Activated CD4-positive, alpha-beta T cell treated with anti-CD3 and anti-CD28 coated beads, Interleukin-2, amount 50 U/mL, for 1 hour (primary cell): ENCODE measurements around the gene ABCC11.

ENCODE experiments used
- DNase-seq: peaks from one replicate; pipeline ENCODE4 v3.0.0-alpha.2; 2020

The ABCC11 gene

GRCh38 chr16:48247311-48247710 is at the start of gene ABCC11:
Gene ABCC11 (minus strand): TSS chr16:48247539. CDS start chr16:48231921, 15,618 bp downstream.
- DNase-seq = no peak

DNA sequence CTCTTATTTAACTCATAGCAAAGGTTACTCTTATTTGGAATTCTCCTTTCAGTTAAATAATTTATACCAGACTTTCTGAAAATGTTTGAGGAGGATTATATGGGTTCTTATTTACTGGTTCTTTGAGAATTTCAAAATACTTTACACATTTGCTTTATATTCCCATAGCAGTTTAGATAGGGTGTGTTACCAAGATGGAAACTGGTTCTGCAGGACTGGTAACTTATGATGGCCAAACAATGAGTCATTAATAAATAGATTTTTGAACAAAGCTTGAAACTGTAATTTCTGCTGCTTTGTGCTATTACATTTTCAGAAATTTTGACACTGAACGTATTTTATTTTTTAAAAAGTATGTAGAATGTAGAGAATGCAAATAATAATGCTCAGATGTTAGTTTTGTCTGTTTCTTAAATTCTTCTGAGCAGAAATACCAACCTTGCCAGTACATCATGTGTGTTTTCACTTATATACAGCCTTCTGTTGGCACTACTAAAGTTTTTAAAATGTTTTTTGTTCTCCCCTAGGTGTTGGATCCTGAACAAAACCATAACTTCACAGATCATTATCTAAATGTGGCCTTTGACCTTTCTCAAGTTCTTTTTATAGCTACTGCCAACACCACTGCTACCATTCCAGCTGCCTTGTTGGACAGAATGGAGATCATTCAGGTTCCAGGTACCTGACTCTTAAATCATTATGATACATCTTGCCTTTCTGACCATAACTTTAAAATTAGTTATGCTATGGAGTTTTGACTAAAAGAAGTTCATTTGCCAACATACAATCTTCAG is 48.3 kb upstream of the ABCC11 start:
- DNase-seq = no peak

DNA sequence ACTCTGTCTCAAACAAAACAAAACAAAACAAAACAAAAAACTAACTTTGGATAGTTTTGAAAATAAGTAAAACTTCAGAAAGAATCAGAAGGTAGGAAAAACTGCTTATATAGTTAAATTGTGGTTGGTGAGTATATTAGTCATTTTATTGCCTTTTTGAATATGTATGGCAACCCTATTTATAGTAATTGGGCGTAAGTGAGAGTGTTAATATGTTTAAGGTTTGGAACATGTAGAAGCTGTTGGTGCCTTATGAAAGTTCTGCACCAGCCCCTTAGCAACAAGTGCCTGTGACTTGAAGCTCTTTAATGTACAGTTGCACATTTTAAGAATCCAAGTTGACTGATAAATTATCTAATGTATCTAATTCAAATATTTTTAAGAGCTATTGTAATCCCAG is 47.4 kb upstream of the ABCC11 start:
- no peak for DNase-seq

DNA sequence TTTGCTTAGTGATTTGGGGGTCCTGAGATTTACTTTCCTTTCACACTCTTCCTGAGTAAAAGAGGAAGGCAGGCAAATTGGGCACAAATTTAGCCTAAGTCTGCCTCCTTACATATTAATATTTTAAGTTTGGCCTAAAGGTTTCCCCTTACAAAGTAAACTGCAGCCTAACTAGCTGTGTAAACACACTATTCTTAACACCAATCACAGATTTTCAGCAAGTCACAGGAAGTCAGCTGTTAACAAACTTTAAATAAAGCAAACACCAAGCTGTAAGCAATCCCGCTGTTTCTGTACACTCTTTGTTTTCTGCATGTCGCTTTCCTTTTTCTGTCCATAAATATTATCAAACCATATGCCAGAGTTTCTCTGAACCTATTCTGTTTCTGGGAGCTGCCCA is 45.1 kb upstream of the ABCC11 start:
- no peak for DNase-seq

- no peak for DNase-seq
These were observed 44.4 kb upstream of the ABCC11 start for GRCh38 chr16:48291754-48292153.

GRCh38 chr16:48291303-48291702 is 44.0 kb upstream of the ABCC11 start:
- no peak for DNase-seq

DNA sequence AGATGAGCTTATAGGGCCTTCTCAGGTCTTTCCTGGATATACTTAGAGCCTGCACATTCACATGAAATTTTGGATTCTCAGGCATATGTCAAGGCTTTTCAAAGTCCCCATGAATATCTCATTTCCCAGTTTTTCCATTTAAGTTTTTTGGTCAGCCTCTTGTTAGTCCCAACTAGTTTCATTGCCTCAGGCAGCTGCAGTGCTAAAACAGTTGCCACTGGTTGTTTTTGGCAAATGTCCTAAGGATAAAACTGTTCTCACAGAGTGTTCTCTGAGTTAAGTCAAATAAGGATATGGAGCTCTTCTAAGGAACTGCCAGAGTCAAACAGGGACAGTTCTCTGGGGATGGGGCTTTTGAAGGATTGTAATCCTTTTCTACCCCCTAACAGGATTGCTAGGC is 39.9 kb upstream of the ABCC11 start:
- no peak for DNase-seq

GRCh38 chr16:48284772-48285409 is 37.6 kb upstream of the ABCC11 start:
- no peak for DNase-seq

- no peak for DNase-seq
These were observed 35.4 kb upstream of the ABCC11 start for GRCh38 chr16:48282636-48283263.

DNA sequence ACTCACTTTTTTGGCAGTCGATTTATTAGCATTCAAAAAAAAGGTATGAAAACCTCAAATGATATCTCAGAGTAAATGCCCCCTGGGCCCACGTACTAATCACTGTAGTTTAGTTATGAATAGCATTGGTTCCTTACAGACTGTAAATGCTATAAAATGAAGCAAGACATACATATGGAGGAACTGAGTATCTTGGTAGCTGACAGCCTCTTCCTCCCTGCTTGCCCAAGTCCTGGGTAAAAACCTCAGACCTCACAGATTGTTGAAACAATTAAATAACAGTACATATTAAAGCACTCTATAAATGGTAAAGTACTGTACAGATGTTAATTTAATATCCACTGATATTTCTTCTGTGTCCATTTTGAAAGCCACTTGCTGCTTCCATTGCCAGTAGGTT is 33.2 kb upstream of the ABCC11 start:
- DNase-seq = no peak

DNA sequence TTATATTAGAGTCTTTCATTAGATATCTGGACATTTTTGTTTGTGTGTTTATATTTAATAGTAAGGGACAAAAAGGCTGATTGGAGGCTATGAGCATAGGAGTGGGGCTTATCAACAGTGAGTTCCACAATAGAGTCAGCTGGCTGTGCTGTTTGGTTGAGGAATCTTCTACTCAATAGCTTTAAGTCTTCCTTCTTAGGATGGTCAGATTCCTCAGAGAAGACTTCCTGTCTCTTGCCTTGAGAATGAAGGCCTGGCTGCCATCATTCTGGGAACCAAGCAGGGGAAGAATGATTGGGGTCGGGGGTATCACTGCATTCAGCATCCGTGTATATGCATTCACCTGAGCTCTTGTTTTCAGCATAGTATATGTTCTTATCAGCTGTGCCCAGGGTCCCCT is 31.9 kb upstream of the ABCC11 start:
- DNase-seq = no peak

DNA sequence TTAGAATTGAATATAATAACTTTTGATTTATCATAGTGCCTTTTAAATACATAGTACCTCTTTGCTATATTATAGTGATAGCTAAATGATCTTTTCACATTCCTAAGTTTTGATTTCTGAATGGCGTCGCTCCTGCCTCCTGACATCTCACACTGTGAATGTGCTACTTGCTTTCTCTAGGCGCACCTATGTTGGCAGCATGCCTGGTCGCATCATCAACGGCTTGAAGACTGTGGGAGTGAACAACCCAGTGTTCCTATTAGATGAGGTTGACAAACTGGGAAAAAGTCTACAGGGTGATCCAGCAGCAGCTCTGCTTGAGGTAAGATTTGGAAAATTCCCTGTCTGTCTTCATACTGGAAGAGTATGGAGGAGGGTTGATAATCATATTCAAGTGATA is 29.8 kb upstream of the ABCC11 start:
- DNase-seq = no peak

GRCh38 chr16:48276102-48276501 is 28.8 kb upstream of the ABCC11 start:
- no peak for DNase-seq

DNA sequence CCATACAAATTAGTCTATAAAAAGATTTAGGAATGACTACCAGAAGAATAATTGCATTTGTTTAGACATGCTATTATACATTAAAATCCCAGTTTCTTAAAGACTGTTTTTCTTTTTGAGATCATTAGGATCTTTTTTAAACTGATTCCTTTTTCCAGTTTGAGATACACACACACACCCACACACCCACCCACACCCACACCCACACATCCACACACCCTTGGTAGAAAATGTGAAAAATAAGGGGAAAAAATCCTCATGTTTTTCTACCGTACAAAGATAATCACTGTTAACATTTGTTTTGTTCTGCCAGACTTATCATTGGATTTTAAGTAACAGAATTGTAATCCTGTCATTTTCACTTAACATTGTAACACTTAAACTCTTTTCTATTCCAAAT is 27.1 kb upstream of the ABCC11 start:
- no peak for DNase-seq

DNA sequence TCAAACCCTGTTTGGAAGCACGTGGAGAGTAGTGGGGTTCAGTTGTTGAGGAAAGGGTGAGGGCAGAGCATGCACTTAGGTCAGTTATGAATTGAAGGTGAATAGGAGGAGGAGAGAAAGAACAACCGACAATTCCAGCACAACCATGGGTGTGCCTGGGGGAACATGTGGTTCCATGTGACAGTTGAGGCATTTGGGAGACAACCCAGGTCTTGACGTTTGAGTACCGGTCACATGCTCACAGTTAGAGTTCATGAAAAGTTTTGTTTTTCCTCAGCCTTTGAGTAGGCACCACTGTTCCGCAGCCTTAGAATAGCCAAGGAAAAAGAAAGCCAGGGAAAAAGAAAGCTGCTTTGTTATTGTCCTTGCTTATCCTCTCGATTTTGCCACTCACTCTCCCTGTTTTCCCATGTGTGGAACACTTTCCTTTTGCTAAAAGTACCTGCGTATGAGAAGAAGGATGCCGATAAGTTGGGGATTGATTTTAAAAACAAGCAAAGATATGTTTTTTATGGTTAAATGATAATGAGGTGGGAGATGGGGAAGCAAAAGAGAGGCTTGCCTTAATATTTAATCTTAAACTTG is 25.6 kb upstream of the ABCC11 start:
- no peak for DNase-seq

DNA sequence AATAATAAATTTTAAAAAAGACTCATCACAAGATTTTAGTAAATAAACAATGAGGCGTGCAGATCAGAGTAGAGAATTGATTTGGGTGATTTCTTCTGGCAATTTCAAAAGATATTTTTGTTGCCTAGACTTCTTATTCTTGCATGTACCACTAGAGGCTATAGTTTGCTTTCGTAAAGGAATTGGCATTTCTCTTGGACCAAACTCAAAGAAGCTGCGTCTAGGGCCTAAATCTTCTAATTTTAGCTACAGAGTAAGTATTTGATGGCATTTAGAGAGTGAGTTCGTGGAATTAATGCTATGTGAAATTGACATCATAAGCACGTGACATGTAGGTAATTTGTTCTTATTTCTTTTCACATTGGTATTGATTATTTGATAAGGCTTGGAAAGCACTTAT is 24.4 kb upstream of the ABCC11 start:
- no peak for DNase-seq

DNA sequence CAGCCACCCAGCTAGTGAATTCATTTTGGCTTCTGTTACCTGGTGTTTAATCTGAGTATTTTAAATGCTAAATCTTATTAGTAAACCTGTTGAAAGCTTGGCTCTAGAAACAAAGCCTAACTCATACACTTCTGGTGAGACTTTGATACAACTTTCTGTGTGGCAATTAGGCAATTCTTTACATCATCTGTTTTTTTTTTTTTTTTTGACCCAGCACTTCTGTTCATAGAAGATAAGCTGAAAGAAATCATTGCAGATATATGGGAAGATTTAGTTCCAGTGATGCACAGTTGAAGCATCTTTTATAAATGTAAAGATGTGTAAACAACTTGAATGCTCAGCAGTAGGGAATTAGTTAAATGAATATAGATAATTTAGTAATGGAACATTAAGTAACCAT is 21.7 kb upstream of the ABCC11 start:
- DNase-seq = no peak

DNA sequence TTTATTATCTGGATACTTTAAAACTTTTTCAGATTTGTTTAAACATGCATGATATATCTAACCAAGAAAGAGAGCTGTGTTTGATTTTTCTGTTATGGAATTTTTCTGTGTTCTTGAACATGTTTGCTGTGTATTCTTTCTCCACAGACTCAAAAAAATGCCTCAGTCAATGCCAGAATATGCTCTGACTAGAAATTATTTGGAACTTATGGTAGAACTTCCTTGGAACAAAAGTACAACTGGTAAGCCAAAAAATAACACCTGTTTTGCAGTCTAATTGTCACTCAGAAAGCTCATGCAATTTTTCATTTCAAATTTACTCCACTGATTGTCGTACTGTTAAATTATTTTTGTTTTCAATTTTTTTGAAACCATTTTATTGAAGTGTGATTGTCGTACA is 15.3 kb upstream of the ABCC11 start:
- DNase-seq = no peak

- no peak for DNase-seq
These were observed 14.2 kb upstream of the ABCC11 start for GRCh38 chr16:48261569-48261968.

- no peak for DNase-seq
These were observed 9.3 kb upstream of the ABCC11 start for GRCh38 chr16:48256579-48257177.

DNA sequence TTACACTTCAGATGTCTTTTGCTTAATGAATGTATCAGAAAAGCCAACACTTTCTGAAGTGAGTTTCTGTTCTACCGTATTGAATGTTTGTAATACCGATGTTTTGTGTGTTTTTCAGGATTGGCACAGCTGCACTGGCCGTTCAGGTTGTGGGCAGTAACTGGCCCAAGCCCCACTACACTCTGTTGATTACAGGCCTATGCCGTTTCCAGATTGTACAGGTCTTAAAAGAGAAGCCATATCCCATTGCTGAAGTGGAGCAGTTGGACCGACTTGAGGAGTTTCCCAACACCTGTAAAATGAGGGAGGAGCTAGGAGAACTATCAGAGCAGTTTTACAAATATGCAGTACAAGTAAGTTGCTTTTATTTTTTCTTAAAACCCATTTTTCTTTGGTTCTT is 4.7 kb upstream of the ABCC11 start:
- DNase-seq = no peak

DNA sequence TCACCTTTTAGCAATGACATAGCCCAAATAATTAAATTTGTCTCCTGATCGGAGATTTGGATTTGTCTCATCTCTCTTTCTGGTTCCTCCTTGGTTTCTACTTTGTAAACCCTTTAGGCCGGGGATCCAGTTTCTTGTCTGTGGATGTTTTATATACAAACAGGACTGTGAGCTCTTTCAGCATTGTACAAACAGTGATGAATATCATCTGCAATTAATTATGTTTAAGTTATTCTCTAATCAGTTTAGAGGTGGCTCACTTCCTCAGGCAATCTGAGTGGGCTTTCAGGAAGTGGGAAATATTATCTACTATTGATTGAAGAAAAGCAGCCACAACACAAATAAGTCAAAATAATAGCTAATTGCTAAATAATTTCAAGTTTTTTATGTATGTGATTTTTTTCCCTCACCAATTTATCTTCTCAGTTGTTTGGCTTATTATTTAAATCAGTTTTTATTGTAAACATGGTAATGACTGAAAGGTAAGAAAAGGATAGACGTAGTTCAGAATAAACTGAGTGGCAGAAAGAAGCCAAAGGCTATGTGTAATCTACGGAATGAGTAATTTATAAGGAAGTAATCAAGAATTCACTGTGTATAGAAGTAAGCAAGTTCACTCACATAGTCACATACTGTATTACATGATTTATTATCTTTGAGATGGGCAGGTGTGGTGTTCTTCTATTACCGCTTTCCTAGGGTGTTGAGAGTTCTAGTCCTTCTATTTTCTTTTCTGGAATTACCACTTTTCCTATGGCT is 3.4 kb upstream of the ABCC11 start:
- DNase-seq = no peak

DNA sequence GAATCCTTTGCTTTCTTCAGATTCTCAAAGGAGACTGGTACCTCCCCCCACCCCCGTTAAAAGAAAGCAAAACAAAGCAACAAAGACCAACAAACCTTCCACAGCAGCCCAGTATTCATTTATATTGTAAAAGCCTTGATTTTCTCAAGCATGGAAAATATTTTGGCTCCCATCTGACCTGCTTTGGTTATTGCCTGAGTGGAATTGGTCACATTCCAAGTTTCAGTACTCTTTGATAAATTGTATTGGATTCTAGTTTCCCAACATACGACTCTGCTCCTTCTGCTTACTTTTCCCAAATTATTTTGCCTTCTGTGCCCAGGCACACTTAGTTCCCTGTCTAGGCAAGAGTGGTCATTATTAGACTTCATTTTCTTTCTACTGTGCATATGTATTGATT is 1.3 kb downstream of the ABCC11 start:
- DNase-seq = no peak
